Measurements from ENCODE around the gene GRAMD4.

The GRAMD4 gene

GRCh38 chr22:46714550-46714949 lies 94.4 kb downstream of the GRAMD4 start:
- no peak for TF ChIP-seq CTCF (IDR thresholded peaks at IDR 0.05; ENCODE audit: unreplicated experiment in 3 of 3)
- H3K4me1 Mint-ChIP-seq: no peaks in the 10 kb centered on the region
- no peaks in the 10 kb centered on the region for H3K27me3 Mint-ChIP-seq (ENCODE audit: low read depth)
- no peak overlapping the region for H3K4me3 Mint-ChIP-seq
- no peaks in the 10 kb centered on the region for H3K9me3 Mint-ChIP-seq
- H3K27ac Mint-ChIP-seq: no peak overlapping the region
- H3K36me3 Mint-ChIP-seq (ENCODE audit: low read depth): peaks cover 78% of the 10 kb centered on the region

DNA sequence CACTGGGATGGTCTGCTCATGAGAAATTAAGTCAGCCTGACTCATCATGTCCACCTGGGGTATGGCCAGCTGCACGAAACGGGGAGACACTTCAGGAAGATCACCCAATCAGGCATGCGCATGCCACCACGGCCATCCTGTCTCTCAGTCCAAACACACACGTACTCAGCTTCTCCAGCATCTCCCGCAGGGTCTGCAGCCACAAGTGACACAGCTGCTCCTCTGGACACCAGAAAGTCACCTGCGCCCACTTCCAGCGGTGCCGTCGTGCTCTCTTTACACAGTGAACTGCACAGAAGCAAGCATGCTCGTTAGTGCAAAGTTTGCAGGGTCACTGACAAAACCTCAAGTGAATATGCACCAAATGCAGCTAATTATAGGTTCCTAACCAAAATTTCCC lies 99.7 kb downstream of the GRAMD4 start:
- Mint-ChIP-seq H3K27me3 (ENCODE audit: low read depth) (no peaks in the 10 kb centered on the region), H3K4me1 (peaks cover 16% of the 10 kb centered on the region), H3K36me3 (ENCODE audit: low read depth) (peaks cover 59% of the 10 kb centered on the region), H3K9me3 (no peaks in the 10 kb centered on the region), H3K27ac (no peak overlapping the region), H3K4me3 (no peak overlapping the region)
- no peak for TF ChIP-seq CTCF (IDR thresholded peaks at IDR 0.05; ENCODE audit: unreplicated experiment in 3 of 3)

- H3K27me3 Mint-ChIP-seq (ENCODE audit: low read depth): no peaks in the 10 kb centered on the region
- no peak overlapping the region for H3K4me3 Mint-ChIP-seq
- peaks cover 52% of the 10 kb centered on the region for H3K36me3 Mint-ChIP-seq (ENCODE audit: low read depth)
- TF ChIP-seq CTCF (IDR thresholded peaks at IDR 0.05; ENCODE audit: unreplicated experiment in 3 of 3): no peak
- no peak overlapping the region for H3K27ac Mint-ChIP-seq
- peaks cover 28% of the 10 kb centered on the region for H3K4me1 Mint-ChIP-seq
- no peaks in the 10 kb centered on the region for H3K9me3 Mint-ChIP-seq
Measured at GRCh38 chr22:46721501-46722085, 101.4 kb downstream of the GRAMD4 start.

GRCh38 chr22:46723882-46724281 lies 103.7 kb downstream of the GRAMD4 start:
- Mint-ChIP-seq H3K4me3 (no peak overlapping the region), H3K4me1 (peaks cover 33% of the 10 kb centered on the region), H3K27me3 (ENCODE audit: low read depth) (no peaks in the 10 kb centered on the region), H3K36me3 (ENCODE audit: low read depth) (peaks cover 31% of the 10 kb centered on the region), H3K27ac (no peak overlapping the region), H3K9me3 (no peaks in the 10 kb centered on the region)
- TF ChIP-seq CTCF (IDR thresholded peaks at IDR 0.05; ENCODE audit: unreplicated experiment in 3 of 3): no peak

- H3K27me3 Mint-ChIP-seq (ENCODE audit: low read depth): no peaks in the 10 kb centered on the region
- peaks cover 19% of the 10 kb centered on the region for H3K36me3 Mint-ChIP-seq (ENCODE audit: low read depth)
- H3K27ac Mint-ChIP-seq: no peak overlapping the region
- peaks cover 38% of the 10 kb centered on the region for H3K4me1 Mint-ChIP-seq
- H3K4me3 Mint-ChIP-seq: no peak overlapping the region
- no peak for TF ChIP-seq CTCF (IDR thresholded peaks at IDR 0.05; ENCODE audit: unreplicated experiment in 3 of 3)
- H3K9me3 Mint-ChIP-seq: no peaks in the 10 kb centered on the region
Measured at GRCh38 chr22:46725096-46725495, 104.9 kb downstream of the GRAMD4 start.

Data from nephron (organoid).